Measurements from ENCODE around the gene THAP8. TPM values are rescaled to one million over a fixed set of nuclear protein-coding genes. Genes with fewer than 3 reads are reported as not detected.

THAP8 gene
- 5.4 TPM for total RNA-seq
- 5.7 TPM for polyA plus RNA-seq
- long read RNA-seq, donor 1: 0 reads
- long read RNA-seq, donor 2, transcript THAP8-201 (4 exons, 1,825 nt): major isoform, 6 of 6 reads
- long read RNA-seq, donor 2, partial matches to known transcripts: 0 of 6 reads
- long read RNA-seq, donor 2, other reads (novel, unspliced or antisense): 0 of 6 reads
- long read RNA-seq, donor 3, partial matches to known transcripts: 0 of 3 reads
- long read RNA-seq, donor 3, other reads (novel, unspliced or antisense): 0 of 3 reads
- long read RNA-seq, donor 4, partial matches to known transcripts: 0 of 4 reads
- long read RNA-seq, donor 4, other reads (novel, unspliced or antisense): 0 of 4 reads
- long read RNA-seq, donor 5, transcript THAP8-201 (4 exons, 1,825 nt): major isoform, 10 of 13 reads
- long read RNA-seq, donor 5, partial matches to known transcripts: 0 of 13 reads
- long read RNA-seq, donor 5, other reads (novel, unspliced or antisense): 0 of 13 reads
- long read RNA-seq, donor 6, partial matches to known transcripts: 0 of 3 reads
- long read RNA-seq, donor 6, other reads (novel, unspliced or antisense): 0 of 3 reads
- long read RNA-seq, donor 7, partial matches to known transcripts: 0 of 3 reads
- long read RNA-seq, donor 7, other reads (novel, unspliced or antisense): 0 of 3 reads
- long read RNA-seq, donor 8, transcript THAP8-201 (4 exons, 1,825 nt): major isoform, 6 of 6 reads
- long read RNA-seq, donor 8, partial matches to known transcripts: 0 of 6 reads
- long read RNA-seq, donor 8, other reads (novel, unspliced or antisense): 0 of 6 reads
- long read RNA-seq, donor 9, partial matches to known transcripts: 0 of 2 reads
- long read RNA-seq, donor 9, other reads (novel, unspliced or antisense): 0 of 2 reads
- long read RNA-seq, donor 10, transcript THAP8-201 (4 exons, 1,825 nt): major isoform, 8 of 8 reads
- long read RNA-seq, donor 10, partial matches to known transcripts: 0 of 8 reads
- long read RNA-seq, donor 10, other reads (novel, unspliced or antisense): 0 of 8 reads

DNA sequence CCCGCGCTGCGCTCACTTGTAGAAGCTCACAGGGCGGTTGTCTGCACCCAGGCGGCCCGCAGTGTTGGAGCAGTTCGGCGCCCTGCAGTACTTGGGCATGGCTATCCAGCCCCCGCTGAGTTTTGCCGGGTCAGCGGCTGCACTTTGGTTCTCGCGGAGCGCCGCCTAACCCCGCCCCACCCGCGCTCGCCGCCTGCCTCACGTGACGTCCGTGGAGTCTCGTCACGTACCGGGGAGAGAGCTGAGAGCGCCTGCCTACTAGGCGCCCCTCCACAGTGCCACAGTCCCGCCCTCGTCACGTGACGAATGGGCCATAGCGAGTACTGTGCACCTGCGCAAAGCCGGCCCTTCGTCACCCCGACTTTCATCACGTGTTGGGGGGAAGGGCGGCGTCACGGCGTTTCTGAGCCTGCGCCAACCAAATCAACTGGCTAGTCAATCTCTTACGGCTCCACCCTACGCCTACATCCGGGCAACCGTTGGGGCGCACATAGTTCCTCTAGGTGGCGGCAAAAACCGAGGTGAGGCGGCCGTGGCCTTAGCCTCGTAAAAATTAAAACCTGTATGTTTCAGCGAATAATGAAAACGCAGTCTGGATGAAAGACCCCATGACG, at the start of gene THAP8:
TSS of gene THAP8 (minus strand) at position 167 of the 614 bp plus-strand sequence. CDS start at position 99, 68 bp downstream.
- WGBS: under 1% methylated on average over 56 of the region's 56 CpGs
- Histone ChIP-seq H3K4me1 (ENCODE audit: control insufficient read depth in 2 of 2, insufficient read depth in 2 of 2, low read length in 2 of 2) (peaks cover 10 to 23% of the 10 kb centered on the region in 2 donors), H3K9me3 (ENCODE audit: control insufficient read depth in 2 of 2, insufficient read depth in 1 of 2, low read length in 1 of 2) (no peaks in the 10 kb centered on the region), H3K36me3 (ENCODE audit: control insufficient read depth in 2 of 2, insufficient read depth in 2 of 2, low read length in 1 of 2) (peaks cover 6 to 9% of the 10 kb centered on the region in 2 donors), H3K27me3 (ENCODE audit: control insufficient read depth in 2 of 2, insufficient read depth in 1 of 2, low read length in 1 of 2) (no peaks in the 10 kb centered on the region), H3K4me3 (ENCODE audit: low read length in 2 of 2) (peak within 1 kb of the TSS; percentile 81 to 85), H3K27ac (ENCODE audit: low read depth in 1 of 2, low read length in 1 of 2) (peak within 1 kb of the TSS; percentile 100)
- DNase-seq (ENCODE audit: low read depth in 6 of 9, low spot score in 9 of 9): peak; percentile 98 to 100 (median 100)

DNA sequence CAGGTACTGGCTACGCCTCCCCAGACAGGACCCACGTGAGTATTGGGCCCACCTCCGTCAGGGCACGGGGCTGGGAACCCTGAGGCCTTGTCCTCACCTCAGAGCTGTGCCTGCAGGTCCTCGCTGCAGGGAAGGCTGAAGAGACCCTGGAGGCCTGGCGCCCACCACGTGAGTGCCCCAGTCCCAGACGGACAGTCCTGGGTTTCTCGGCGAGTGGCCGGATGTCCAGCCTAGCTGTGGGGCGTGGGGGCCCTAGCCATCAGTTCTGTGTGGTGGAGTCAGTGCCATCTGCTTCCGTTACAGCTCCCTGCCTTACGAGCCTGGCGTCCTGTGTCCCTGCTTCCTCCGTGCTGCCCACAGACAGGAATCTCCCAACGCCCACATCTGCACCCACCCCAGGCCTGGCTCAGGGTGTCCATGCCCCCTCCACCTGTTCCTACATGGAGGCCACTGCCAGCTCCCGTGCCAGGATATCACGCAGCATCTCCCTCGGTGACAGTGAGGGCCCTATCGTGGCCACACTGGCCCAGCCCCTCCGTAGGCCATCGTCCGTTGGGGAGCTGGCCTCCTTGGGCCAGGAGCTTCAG, 49.0 kb upstream of the THAP8 start:
- DNase-seq (ENCODE audit: low read depth in 6 of 9, low spot score in 9 of 9): no peak
- no peak overlapping the region for H3K27ac ChIP-seq (ENCODE audit: low read depth in 1 of 2, low read length in 1 of 2)
- 95% methylated on average over 24 of the region's 24 CpGs for WGBS
- H3K4me1 ChIP-seq (ENCODE audit: control insufficient read depth in 2 of 2, insufficient read depth in 2 of 2, low read length in 2 of 2): no peaks in the 10 kb centered on the region
- H3K27me3 ChIP-seq (ENCODE audit: control insufficient read depth in 2 of 2, insufficient read depth in 1 of 2, low read length in 1 of 2): no peaks in the 10 kb centered on the region
- H3K9me3 ChIP-seq (ENCODE audit: control insufficient read depth in 2 of 2, insufficient read depth in 1 of 2, low read length in 1 of 2): no peaks in the 10 kb centered on the region
- no peak overlapping the region for H3K4me3 ChIP-seq (ENCODE audit: low read length in 2 of 2)
- peaks cover 51 to 68% of the 10 kb centered on the region in 2 donors for H3K36me3 ChIP-seq (ENCODE audit: control insufficient read depth in 2 of 2, insufficient read depth in 2 of 2, low read length in 1 of 2)

DNA sequence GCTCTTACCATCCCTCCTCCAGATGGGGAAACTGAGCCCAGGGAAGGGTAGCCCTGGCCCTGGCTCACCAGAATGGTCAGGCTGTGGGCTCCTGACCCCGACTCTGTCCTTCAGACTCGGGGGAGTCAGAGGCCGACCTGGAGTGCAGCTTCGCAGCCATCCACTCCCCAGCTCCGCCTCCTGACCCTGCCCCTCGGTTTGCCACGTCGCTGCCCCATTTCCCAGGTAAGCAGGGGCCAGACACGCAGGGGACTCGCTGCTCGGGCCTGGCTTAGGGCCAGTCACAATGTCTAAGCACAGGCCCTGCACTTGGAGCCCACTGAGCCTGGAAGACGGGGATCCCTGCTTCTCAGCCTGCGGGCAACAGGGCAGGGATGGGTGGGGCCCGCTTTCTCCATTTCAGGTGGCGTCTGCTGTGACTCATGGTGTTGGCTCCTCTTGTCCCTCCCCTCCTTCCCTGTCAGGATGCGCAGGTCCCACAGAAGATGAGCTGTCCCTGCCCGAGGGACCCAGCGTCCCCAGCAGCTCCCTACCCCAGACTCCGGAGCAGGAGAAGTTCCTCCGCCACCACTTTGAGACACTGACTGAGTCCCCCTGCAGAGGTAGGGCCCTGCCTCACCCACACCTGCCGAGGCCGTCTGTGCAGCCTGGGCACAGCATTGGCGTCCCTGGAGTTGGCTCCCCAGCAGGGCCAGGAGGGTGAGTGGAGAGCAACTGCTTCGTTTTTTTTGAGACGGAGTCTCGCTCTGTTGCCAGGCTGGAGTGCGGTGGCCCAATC, 47.7 kb upstream of the THAP8 start:
- no peak overlapping the region for H3K4me3 ChIP-seq (ENCODE audit: low read length in 2 of 2)
- 98% methylated on average over 27 of the region's 27 CpGs for WGBS
- no peaks in the 10 kb centered on the region for H3K9me3 ChIP-seq (ENCODE audit: control insufficient read depth in 2 of 2, insufficient read depth in 1 of 2, low read length in 1 of 2)
- no peaks in the 10 kb centered on the region for H3K27me3 ChIP-seq (ENCODE audit: control insufficient read depth in 2 of 2, insufficient read depth in 1 of 2, low read length in 1 of 2)
- no peak overlapping the region for H3K27ac ChIP-seq (ENCODE audit: low read depth in 1 of 2, low read length in 1 of 2)
- H3K4me1 ChIP-seq (ENCODE audit: control insufficient read depth in 2 of 2, insufficient read depth in 2 of 2, low read length in 2 of 2): no peaks in the 10 kb centered on the region
- no peak for DNase-seq (ENCODE audit: low read depth in 6 of 9, low spot score in 9 of 9)
- peaks cover 55 to 79% of the 10 kb centered on the region in 2 donors for H3K36me3 ChIP-seq (ENCODE audit: control insufficient read depth in 2 of 2, insufficient read depth in 2 of 2, low read length in 1 of 2)

DNA sequence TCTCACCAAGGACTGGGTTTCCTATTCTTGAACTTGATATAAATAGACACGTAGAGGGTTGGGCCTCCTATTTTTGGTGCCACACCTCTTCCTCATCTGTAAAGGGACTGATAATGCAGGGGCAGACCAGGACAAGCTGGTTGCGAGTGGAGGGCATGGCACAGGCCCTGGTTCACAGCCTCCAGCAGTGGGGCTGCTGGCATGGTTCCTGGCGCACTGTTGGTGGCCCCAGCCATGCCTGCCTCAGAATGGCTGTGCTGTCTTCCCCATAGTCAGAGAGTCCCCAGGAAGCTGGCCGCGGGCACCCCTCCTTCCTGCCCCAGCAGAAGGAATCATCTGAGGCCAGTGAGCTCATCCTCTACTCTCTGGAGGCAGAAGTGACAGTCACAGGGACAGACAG, 46.4 kb upstream of the THAP8 start:
- no peak overlapping the region for H3K27ac ChIP-seq (ENCODE audit: low read depth in 1 of 2, low read length in 1 of 2)
- no peak overlapping the region for H3K4me3 ChIP-seq (ENCODE audit: low read length in 2 of 2)
- DNase-seq (ENCODE audit: low read depth in 6 of 9, low spot score in 9 of 9): no peak
- H3K27me3 ChIP-seq (ENCODE audit: control insufficient read depth in 2 of 2, insufficient read depth in 1 of 2, low read length in 1 of 2): no peaks in the 10 kb centered on the region
- no peaks in the 10 kb centered on the region for H3K4me1 ChIP-seq (ENCODE audit: control insufficient read depth in 2 of 2, insufficient read depth in 2 of 2, low read length in 2 of 2)
- H3K36me3 ChIP-seq (ENCODE audit: control insufficient read depth in 2 of 2, insufficient read depth in 2 of 2, low read length in 1 of 2): peaks cover 60 to 79% of the 10 kb centered on the region in 2 donors
- H3K9me3 ChIP-seq (ENCODE audit: control insufficient read depth in 2 of 2, insufficient read depth in 1 of 2, low read length in 1 of 2): no peaks in the 10 kb centered on the region
- 99% methylated on average over 5 of the region's 5 CpGs for WGBS

- Histone ChIP-seq H3K4me3 (ENCODE audit: low read length in 2 of 2) (no peak overlapping the region), H3K27me3 (ENCODE audit: control insufficient read depth in 2 of 2, insufficient read depth in 1 of 2, low read length in 1 of 2) (no peaks in the 10 kb centered on the region), H3K9me3 (ENCODE audit: control insufficient read depth in 2 of 2, insufficient read depth in 1 of 2, low read length in 1 of 2) (no peaks in the 10 kb centered on the region), H3K27ac (ENCODE audit: low read depth in 1 of 2, low read length in 1 of 2) (no peak overlapping the region), H3K36me3 (ENCODE audit: control insufficient read depth in 2 of 2, insufficient read depth in 2 of 2, low read length in 1 of 2) (peaks cover 59 to 75% of the 10 kb centered on the region in 2 donors), H3K4me1 (ENCODE audit: control insufficient read depth in 2 of 2, insufficient read depth in 2 of 2, low read length in 2 of 2) (no peaks in the 10 kb centered on the region)
- 92% methylated on average over 19 of the region's 19 CpGs for WGBS
- DNase-seq (ENCODE audit: low read depth in 6 of 9, low spot score in 9 of 9): no peak
Observed at GRCh38 chr19:36099166-36099785, 45.2 kb upstream of the THAP8 start.

DNA sequence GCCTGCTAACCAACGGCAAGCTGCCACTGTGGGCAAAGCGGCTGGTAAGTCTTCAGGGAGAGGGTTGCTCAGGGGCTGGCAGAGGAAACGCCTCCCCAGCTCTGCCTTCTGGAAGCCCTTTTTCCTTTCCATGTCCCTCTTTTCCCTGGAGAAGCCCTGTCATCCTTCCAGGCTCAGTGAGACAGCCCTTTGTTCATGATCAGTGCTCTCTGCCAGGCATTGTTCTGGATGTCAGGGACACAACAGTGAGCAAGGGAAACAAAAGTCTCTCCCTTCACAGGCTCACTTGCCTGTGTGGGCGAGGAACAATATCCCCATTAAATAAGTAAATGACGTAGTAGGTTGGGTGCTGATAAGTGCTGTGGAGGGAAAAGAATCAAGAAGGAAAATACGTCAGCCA, 43.0 kb upstream of the THAP8 start:
- H3K27ac ChIP-seq (ENCODE audit: low read depth in 1 of 2, low read length in 1 of 2): no peak overlapping the region
- H3K27me3 ChIP-seq (ENCODE audit: control insufficient read depth in 2 of 2, insufficient read depth in 1 of 2, low read length in 1 of 2): no peaks in the 10 kb centered on the region
- H3K36me3 ChIP-seq (ENCODE audit: control insufficient read depth in 2 of 2, insufficient read depth in 2 of 2, low read length in 1 of 2): peaks cover 59 to 75% of the 10 kb centered on the region in 2 donors
- WGBS: 97% methylated on average over 6 of the region's 6 CpGs
- DNase-seq (ENCODE audit: low read depth in 6 of 9, low spot score in 9 of 9): no peak
- no peak overlapping the region for H3K4me3 ChIP-seq (ENCODE audit: low read length in 2 of 2)
- H3K4me1 ChIP-seq (ENCODE audit: control insufficient read depth in 2 of 2, insufficient read depth in 2 of 2, low read length in 2 of 2): no peaks in the 10 kb centered on the region
- H3K9me3 ChIP-seq (ENCODE audit: control insufficient read depth in 2 of 2, insufficient read depth in 1 of 2, low read length in 1 of 2): no peaks in the 10 kb centered on the region

- Histone ChIP-seq H3K27me3 (ENCODE audit: control insufficient read depth in 2 of 2, insufficient read depth in 1 of 2, low read length in 1 of 2) (no peaks in the 10 kb centered on the region), H3K9me3 (ENCODE audit: control insufficient read depth in 2 of 2, insufficient read depth in 1 of 2, low read length in 1 of 2) (no peaks in the 10 kb centered on the region), H3K36me3 (ENCODE audit: control insufficient read depth in 2 of 2, insufficient read depth in 2 of 2, low read length in 1 of 2) (peaks cover 61 to 82% of the 10 kb centered on the region in 2 donors), H3K4me1 (ENCODE audit: control insufficient read depth in 2 of 2, insufficient read depth in 2 of 2, low read length in 2 of 2) (no peaks in the 10 kb centered on the region), H3K4me3 (ENCODE audit: low read length in 2 of 2) (no peak overlapping the region), H3K27ac (ENCODE audit: low read depth in 1 of 2, low read length in 1 of 2) (no peak overlapping the region)
- no peak for DNase-seq (ENCODE audit: low read depth in 6 of 9, low spot score in 9 of 9)
- WGBS: 74% methylated on average over 6 of the region's 6 CpGs
Observed at GRCh38 chr19:36093687-36094086, 39.6 kb upstream of the THAP8 start.
